ENCODE results near the gene MAGI1.

The MAGI1 gene

GRCh38 chr3:65979162-65979561, 59.6 kb downstream of the MAGI1 start:
- Histone ChIP-seq H3K79me2 (ENCODE audit: insufficient read depth, low read depth) (no peaks in the 10 kb centered on the region), H3K4me1 (ENCODE audit: low read depth, poor library complexity, severe bottlenecking) (peaks cover 3% of the 10 kb centered on the region), H3K9ac (no peak overlapping the region), H2AFZ (ENCODE audit: low read depth) (no peak overlapping the region), H3K4me2 (no peak overlapping the region), H3K4me3 (IDR thresholded peaks at IDR 0.05; ENCODE audit: insufficient read depth, low read depth, low read length) (no peak overlapping the region), H3K36me3 (ENCODE audit: insufficient read depth) (no peaks in the 10 kb centered on the region), H3K27ac (no peak overlapping the region), H4K20me1 (ENCODE audit: insufficient read depth) (no peaks in the 10 kb centered on the region), H3K27me3 (ENCODE audit: insufficient read depth, low read depth) (no peaks in the 10 kb centered on the region)
- no peak for TF ChIP-seq CTCF (conservative IDR thresholded peaks at IDR 0.05; ENCODE audit: low read depth, low read length)

GRCh38 chr3:65978116-65978515, 60.6 kb downstream of the MAGI1 start:
- peaks cover 3% of the 10 kb centered on the region for H3K4me1 ChIP-seq (ENCODE audit: low read depth, poor library complexity, severe bottlenecking)
- no peaks in the 10 kb centered on the region for H4K20me1 ChIP-seq (ENCODE audit: insufficient read depth)
- H2AFZ ChIP-seq (ENCODE audit: low read depth), result no peak overlapping the region
- no peak overlapping the region for H3K9ac ChIP-seq
- H3K4me2 ChIP-seq, result no peak overlapping the region
- H3K79me2 ChIP-seq (ENCODE audit: insufficient read depth, low read depth), result no peaks in the 10 kb centered on the region
- TF ChIP-seq CTCF (conservative IDR thresholded peaks at IDR 0.05; ENCODE audit: low read depth, low read length), result no peak
- H3K27ac ChIP-seq, result no peak overlapping the region
- H3K4me3 ChIP-seq (IDR thresholded peaks at IDR 0.05; ENCODE audit: insufficient read depth, low read depth, low read length), result no peak overlapping the region
- no peaks in the 10 kb centered on the region for H3K36me3 ChIP-seq (ENCODE audit: insufficient read depth)
- H3K27me3 ChIP-seq (ENCODE audit: insufficient read depth, low read depth), result no peaks in the 10 kb centered on the region

- TF ChIP-seq CTCF (conservative IDR thresholded peaks at IDR 0.05; ENCODE audit: low read depth, low read length), result no peak
- Histone ChIP-seq H3K4me3 (IDR thresholded peaks at IDR 0.05; ENCODE audit: insufficient read depth, low read depth, low read length) (no peak overlapping the region), H2AFZ (ENCODE audit: low read depth) (no peak overlapping the region), H3K79me2 (ENCODE audit: insufficient read depth, low read depth) (no peaks in the 10 kb centered on the region), H3K9ac (no peak overlapping the region), H3K27me3 (ENCODE audit: insufficient read depth, low read depth) (no peaks in the 10 kb centered on the region), H3K36me3 (ENCODE audit: insufficient read depth) (no peaks in the 10 kb centered on the region), H3K4me2 (no peak overlapping the region), H3K27ac (no peak overlapping the region), H4K20me1 (ENCODE audit: insufficient read depth) (no peaks in the 10 kb centered on the region), H3K4me1 (ENCODE audit: low read depth, poor library complexity, severe bottlenecking) (no peaks in the 10 kb centered on the region)
These were observed 63.7 kb downstream of the MAGI1 start for GRCh38 chr3:65975032-65975431.

GRCh38 chr3:65974509-65974908, 64.2 kb downstream of the MAGI1 start:
- H3K27ac ChIP-seq, result no peak overlapping the region
- H2AFZ ChIP-seq (ENCODE audit: low read depth), result no peak overlapping the region
- H3K36me3 ChIP-seq (ENCODE audit: insufficient read depth), result no peaks in the 10 kb centered on the region
- H3K27me3 ChIP-seq (ENCODE audit: insufficient read depth, low read depth), result no peaks in the 10 kb centered on the region
- H3K79me2 ChIP-seq (ENCODE audit: insufficient read depth, low read depth), result no peaks in the 10 kb centered on the region
- TF ChIP-seq CTCF (conservative IDR thresholded peaks at IDR 0.05; ENCODE audit: low read depth, low read length), result no peak
- no peak overlapping the region for H3K9ac ChIP-seq
- H3K4me1 ChIP-seq (ENCODE audit: low read depth, poor library complexity, severe bottlenecking), result no peaks in the 10 kb centered on the region
- H4K20me1 ChIP-seq (ENCODE audit: insufficient read depth), result no peaks in the 10 kb centered on the region
- H3K4me2 ChIP-seq, result no peak overlapping the region
- H3K4me3 ChIP-seq (IDR thresholded peaks at IDR 0.05; ENCODE audit: insufficient read depth, low read depth, low read length), result no peak overlapping the region

GRCh38 chr3:65972765-65973164, 66.0 kb downstream of the MAGI1 start:
- H3K9ac ChIP-seq, result no peak overlapping the region
- H4K20me1 ChIP-seq (ENCODE audit: insufficient read depth), result no peaks in the 10 kb centered on the region
- H3K36me3 ChIP-seq (ENCODE audit: insufficient read depth), result no peaks in the 10 kb centered on the region
- H3K27ac ChIP-seq, result no peak overlapping the region
- no peak overlapping the region for H2AFZ ChIP-seq (ENCODE audit: low read depth)
- no peaks in the 10 kb centered on the region for H3K27me3 ChIP-seq (ENCODE audit: insufficient read depth, low read depth)
- H3K4me2 ChIP-seq, result no peak overlapping the region
- H3K79me2 ChIP-seq (ENCODE audit: insufficient read depth, low read depth), result no peaks in the 10 kb centered on the region
- H3K4me1 ChIP-seq (ENCODE audit: low read depth, poor library complexity, severe bottlenecking), result no peaks in the 10 kb centered on the region
- TF ChIP-seq CTCF (conservative IDR thresholded peaks at IDR 0.05; ENCODE audit: low read depth, low read length), result no peak
- no peak overlapping the region for H3K4me3 ChIP-seq (IDR thresholded peaks at IDR 0.05; ENCODE audit: insufficient read depth, low read depth, low read length)
